K562 (cell line): Measurements from ENCODE around the gene SLC25A45. TPM values are rescaled to one million over a fixed set of nuclear protein-coding genes. Genes with fewer than 3 reads are reported as not detected.

Experiments
- CCNT2 ChIP-seq: IDR thresholded peaks from 2 replicates; pipeline ENCODE4 v1.6.1; 2011; ENCODE audit warnings: borderline replicate concordance, low read depth, mild to moderate bottlenecking, moderate library complexity, mixed read lengths, low read length; ENCODE audit not compliant: insufficient read length; ENCODE audit errors: extremely low read depth
- L3MBTL2 ChIP-seq: fragments of 450-650 bp; IDR thresholded peaks from 2 replicates; pipeline ENCODE4 v1.6.1; 2016; ENCODE audit warnings: mild to moderate bottlenecking, moderate library complexity
- PML ChIP-seq: IDR thresholded peaks from 2 replicates; pipeline ENCODE4 v1.6.1; 2012; ENCODE audit warnings: low read length, inconsistent platforms
- RBM14 ChIP-seq: fragments of 200-400 bp; formaldehyde crosslinking; IDR thresholded peaks from 2 replicates; pipeline ENCODE4 v1.6.1; 2018; ENCODE audit warnings: low read depth, mild to moderate bottlenecking, low read length, moderate library complexity, borderline replicate concordance; ENCODE audit not compliant: insufficient read depth
- SIN3A ChIP-seq, 2 experiments: fragments of 150-350 bp in 1 of 2; IDR thresholded peaks; 2 replicates each; pipeline ENCODE4 v1.6.1; 2011 to 2016; ENCODE audit warnings: borderline replicate concordance in 2 of 2, low read depth in 2 of 2, low read length in 2 of 2, mild to moderate bottlenecking in 2 of 2, moderate library complexity in 2 of 2; ENCODE audit not compliant: control insufficient read depth in 1 of 2
- SMARCA5 ChIP-seq: fragments of 450-650 bp; IDR thresholded peaks from 2 replicates; pipeline ENCODE4 v1.6.1; 2016
- SRSF1 ChIP-seq: fragments of 200-400 bp; formaldehyde crosslinking; IDR thresholded peaks from 2 replicates; pipeline ENCODE4 v1.6.1; 2017; ENCODE audit warnings: mild to moderate bottlenecking, low read depth, low read length, moderate library complexity
- ZC3H11A ChIP-seq: IDR thresholded peaks from 2 replicates; pipeline ENCODE4 v1.6.1; 2012; ENCODE audit warnings: low read depth, low read length, improper control_type of control experiment
- ZFP30 ChIP-seq: fragments of 250-450 bp; sonication (Bioruptor Pico); IDR thresholded peaks from 2 replicates; pipeline ENCODE4 v1.8.0; 2022; ENCODE audit warnings: moderate library complexity, mild to moderate bottlenecking, inconsistent platforms, borderline replicate concordance
- ZNF212 ChIP-seq: fragments of 450-650 bp; formaldehyde crosslinking; IDR thresholded peaks from 2 replicates; pipeline ENCODE4 v1.4.0; 2020; ENCODE audit warnings: mild to moderate bottlenecking
- ZNF232 ChIP-seq: sonication (generic); formaldehyde crosslinking; IDR thresholded peaks from 2 replicates; pipeline ENCODE4 v1.8.0; 2022; ENCODE audit warnings: mild to moderate bottlenecking, missing genetic modification reagents
- polyA plus RNA-seq, 8 experiments: library from polyadenylated mRNA; depleted of rRNA in 4 of 8; stranded (reverse) in 5 of 8; unstranded in 3 of 8; fragments of >200 nt; fragmentation: Nextera tagmentation in 2 of 8; fragmentation: Illumina TruSeq in 1 of 8; extraction: Ambion mirVana in 2 of 8; extraction: Trizol in 1 of 8; gene quantifications; 2 replicates each; pipeline versions ENCODE4 v1.2.1 to v1.2.3, GENCODE V29; 2011 to 2014; ENCODE audit warnings: inconsistent platforms in 1 of 8, missing spikeins in 1 of 8
- total RNA-seq, 7 experiments: library from RNA; depleted of rRNA in 6 of 7; stranded (reverse); fragments of >200 nt in 6 of 7; fragmentation: Illumina TruSeq in 2 of 7; extraction: Trizol in 2 of 7; gene quantifications; 2 replicates each; pipeline versions ENCODE4 v1.2.1 to v1.2.3, GENCODE V29; 2011 to 2021; ENCODE audit warnings: low replicate concordance in 1 of 7
- TF ChIP-seq, protein P1 (sequence below): fragments of 200-600 bp; sonication (generic); IDR thresholded peaks from one replicate; pipeline ENCODE4 v1.6.1; 2012; ENCODE audit warnings: mild to moderate bottlenecking, low read depth, low read length, inconsistent platforms
- TF ChIP-seq, protein P2 (sequence below): sonication (generic); formaldehyde crosslinking; IDR thresholded peaks from 2 replicates; pipeline ENCODE4 v1.8.0; 2023; ENCODE audit warnings: mild to moderate bottlenecking, missing genetic modification reagents

SLC25A45 gene
- total and polyA plus RNA-seq, 9 of the 15 experiments (the other 6 are each of a cell fraction or from before 2014, with no cell fraction given) = 0.15 to 2.3 (median 0.68) TPM

DNA sequence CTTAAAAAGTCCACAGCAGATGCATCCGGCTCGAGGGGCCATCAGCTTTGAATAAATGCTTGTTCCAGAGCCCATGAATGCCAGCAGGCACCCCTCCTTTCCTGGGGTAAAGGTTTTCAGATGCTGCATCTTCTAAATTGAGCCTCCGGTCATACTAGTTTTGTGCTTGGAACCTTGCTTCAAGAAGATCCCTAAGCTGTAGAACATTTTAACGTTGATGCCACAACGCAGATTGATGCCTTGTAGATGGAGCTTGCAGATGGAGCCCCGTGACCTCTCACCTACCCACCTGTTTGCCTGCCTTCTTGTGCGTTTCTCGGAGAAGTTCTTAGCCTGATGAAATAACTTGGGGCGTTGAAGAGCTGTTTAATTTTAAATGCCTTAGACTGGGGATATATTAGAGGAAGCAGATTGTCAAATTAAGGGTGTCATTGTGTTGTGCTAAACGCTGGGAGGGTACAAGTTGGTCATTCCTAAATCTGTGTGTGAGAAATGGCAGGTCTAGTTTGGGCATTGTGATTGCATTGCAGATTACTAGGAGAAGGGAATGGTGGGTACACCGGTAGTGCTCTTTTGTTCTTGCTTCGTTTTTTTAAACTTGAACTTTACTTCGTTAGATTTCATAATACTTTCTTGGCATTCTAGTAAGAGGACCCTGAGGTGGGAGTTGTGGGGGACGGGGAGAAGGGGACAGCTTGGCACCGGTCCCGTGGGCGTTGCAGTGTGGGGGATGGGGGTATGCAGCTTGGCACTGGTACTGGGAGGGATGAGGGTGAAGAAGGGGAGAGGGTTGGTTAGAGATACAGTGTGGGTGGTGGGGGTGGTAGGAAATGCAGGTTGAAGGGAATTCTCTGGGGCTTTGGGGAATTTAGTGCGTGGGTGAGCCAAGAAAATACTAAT lies 42.0 kb upstream of the SLC25A45 start (continued):
- TF ChIP-seq, protein P1, sequence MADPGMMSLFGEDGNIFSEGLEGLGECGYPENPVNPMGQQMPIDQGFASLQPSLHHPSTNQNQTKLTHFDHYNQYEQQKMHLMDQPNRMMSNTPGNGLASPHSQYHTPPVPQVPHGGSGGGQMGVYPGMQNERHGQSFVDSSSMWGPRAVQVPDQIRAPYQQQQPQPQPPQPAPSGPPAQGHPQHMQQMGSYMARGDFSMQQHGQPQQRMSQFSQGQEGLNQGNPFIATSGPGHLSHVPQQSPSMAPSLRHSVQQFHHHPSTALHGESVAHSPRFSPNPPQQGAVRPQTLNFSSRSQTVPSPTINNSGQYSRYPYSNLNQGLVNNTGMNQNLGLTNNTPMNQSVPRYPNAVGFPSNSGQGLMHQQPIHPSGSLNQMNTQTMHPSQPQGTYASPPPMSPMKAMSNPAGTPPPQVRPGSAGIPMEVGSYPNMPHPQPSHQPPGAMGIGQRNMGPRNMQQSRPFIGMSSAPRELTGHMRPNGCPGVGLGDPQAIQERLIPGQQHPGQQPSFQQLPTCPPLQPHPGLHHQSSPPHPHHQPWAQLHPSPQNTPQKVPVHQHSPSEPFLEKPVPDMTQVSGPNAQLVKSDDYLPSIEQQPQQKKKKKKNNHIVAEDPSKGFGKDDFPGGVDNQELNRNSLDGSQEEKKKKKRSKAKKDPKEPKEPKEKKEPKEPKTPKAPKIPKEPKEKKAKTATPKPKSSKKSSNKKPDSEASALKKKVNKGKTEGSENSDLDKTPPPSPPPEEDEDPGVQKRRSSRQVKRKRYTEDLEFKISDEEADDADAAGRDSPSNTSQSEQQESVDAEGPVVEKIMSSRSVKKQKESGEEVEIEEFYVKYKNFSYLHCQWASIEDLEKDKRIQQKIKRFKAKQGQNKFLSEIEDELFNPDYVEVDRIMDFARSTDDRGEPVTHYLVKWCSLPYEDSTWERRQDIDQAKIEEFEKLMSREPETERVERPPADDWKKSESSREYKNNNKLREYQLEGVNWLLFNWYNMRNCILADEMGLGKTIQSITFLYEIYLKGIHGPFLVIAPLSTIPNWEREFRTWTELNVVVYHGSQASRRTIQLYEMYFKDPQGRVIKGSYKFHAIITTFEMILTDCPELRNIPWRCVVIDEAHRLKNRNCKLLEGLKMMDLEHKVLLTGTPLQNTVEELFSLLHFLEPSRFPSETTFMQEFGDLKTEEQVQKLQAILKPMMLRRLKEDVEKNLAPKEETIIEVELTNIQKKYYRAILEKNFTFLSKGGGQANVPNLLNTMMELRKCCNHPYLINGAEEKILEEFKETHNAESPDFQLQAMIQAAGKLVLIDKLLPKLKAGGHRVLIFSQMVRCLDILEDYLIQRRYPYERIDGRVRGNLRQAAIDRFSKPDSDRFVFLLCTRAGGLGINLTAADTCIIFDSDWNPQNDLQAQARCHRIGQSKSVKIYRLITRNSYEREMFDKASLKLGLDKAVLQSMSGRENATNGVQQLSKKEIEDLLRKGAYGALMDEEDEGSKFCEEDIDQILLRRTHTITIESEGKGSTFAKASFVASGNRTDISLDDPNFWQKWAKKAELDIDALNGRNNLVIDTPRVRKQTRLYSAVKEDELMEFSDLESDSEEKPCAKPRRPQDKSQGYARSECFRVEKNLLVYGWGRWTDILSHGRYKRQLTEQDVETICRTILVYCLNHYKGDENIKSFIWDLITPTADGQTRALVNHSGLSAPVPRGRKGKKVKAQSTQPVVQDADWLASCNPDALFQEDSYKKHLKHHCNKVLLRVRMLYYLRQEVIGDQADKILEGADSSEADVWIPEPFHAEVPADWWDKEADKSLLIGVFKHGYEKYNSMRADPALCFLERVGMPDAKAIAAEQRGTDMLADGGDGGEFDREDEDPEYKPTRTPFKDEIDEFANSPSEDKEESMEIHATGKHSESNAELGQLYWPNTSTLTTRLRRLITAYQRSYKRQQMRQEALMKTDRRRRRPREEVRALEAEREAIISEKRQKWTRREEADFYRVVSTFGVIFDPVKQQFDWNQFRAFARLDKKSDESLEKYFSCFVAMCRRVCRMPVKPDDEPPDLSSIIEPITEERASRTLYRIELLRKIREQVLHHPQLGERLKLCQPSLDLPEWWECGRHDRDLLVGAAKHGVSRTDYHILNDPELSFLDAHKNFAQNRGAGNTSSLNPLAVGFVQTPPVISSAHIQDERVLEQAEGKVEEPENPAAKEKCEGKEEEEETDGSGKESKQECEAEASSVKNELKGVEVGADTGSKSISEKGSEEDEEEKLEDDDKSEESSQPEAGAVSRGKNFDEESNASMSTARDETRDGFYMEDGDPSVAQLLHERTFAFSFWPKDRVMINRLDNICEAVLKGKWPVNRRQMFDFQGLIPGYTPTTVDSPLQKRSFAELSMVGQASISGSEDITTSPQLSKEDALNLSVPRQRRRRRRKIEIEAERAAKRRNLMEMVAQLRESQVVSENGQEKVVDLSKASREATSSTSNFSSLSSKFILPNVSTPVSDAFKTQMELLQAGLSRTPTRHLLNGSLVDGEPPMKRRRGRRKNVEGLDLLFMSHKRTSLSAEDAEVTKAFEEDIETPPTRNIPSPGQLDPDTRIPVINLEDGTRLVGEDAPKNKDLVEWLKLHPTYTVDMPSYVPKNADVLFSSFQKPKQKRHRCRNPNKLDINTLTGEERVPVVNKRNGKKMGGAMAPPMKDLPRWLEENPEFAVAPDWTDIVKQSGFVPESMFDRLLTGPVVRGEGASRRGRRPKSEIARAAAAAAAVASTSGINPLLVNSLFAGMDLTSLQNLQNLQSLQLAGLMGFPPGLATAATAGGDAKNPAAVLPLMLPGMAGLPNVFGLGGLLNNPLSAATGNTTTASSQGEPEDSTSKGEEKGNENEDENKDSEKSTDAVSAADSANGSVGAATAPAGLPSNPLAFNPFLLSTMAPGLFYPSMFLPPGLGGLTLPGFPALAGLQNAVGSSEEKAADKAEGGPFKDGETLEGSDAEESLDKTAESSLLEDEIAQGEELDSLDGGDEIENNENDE = peak; percentile 58
- TF ChIP-seq SMARCA5 (no peak), CCNT2 (no peak), ZC3H11A (no peak), L3MBTL2 (no peak), ZNF232 (CRISPR knock-in tag) (0 out of 2 replicates have a peak, but pooled peaks have one; percentile 68), SIN3A (IDR thresholded peaks at IDR 0.05; ENCODE audit: borderline replicate concordance in 2 of 2, control insufficient read depth in 1 of 2, low read depth in 2 of 2, low read length in 2 of 2) (peak; percentile 52 to 82), PML (peak; percentile 78; the same call in 1 of the 2 replicates), RBM14 (no peak), SRSF1 (no peak), ZNF212 (CRISPR knock-in tag) (no peak), ZFP30 (no peak)
- TF ChIP-seq, protein P2, sequence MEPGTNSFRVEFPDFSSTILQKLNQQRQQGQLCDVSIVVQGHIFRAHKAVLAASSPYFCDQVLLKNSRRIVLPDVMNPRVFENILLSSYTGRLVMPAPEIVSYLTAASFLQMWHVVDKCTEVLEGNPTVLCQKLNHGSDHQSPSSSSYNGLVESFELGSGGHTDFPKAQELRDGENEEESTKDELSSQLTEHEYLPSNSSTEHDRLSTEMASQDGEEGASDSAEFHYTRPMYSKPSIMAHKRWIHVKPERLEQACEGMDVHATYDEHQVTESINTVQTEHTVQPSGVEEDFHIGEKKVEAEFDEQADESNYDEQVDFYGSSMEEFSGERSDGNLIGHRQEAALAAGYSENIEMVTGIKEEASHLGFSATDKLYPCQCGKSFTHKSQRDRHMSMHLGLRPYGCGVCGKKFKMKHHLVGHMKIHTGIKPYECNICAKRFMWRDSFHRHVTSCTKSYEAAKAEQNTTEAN (CRISPR knock-in tag) = no peak; the same call in 1 of the 2 replicates
